ENCODE data around the gene RNF146.

- TF ChIP-seq GATA3 (IDR thresholded peaks at IDR 0.05; ENCODE audit: low read depth, low read length) = no peak
- TF ChIP-seq GATA2 (IDR thresholded peaks at IDR 0.05; ENCODE audit: low read depth, low read length) = no peak
These were observed 33.7 kb downstream of the RNF146 start for GRCh38 chr6:127300411-127300810.

Measured in SH-SY5Y (cell line).